Measurements from ENCODE around the gene NEDD9.

DNA sequence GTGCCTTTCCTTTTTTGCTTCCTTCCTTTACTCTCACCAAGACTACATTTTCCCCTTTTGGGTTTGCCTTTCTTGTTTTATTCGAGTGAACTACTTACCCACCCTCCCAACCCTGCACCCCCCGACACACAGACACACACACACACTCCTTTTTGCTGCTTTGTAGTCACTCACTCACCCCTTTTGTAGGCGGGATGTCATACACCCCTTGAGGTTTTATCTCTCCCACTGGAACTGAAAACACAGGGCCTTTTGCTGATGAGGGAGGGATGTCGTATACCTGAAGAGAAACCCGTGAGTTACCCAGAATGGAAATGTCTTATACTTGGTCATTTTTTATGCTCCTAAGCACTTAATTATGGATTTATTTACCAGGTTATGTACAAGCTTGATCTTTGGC is 40.3 kb downstream of the NEDD9 start:
- no peak for TF ChIP-seq RAD21 (IDR thresholded peaks at IDR 0.05; ENCODE audit: low read depth)
- TF ChIP-seq, protein P1, sequence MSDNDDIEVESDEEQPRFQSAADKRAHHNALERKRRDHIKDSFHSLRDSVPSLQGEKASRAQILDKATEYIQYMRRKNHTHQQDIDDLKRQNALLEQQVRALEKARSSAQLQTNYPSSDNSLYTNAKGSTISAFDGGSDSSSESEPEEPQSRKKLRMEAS (IDR thresholded peaks at IDR 0.05), result no peak
- no peak for TF ChIP-seq CREB1 (IDR thresholded peaks at IDR 0.05; ENCODE audit: low read depth)
- no peak for TF ChIP-seq TCF12 (IDR thresholded peaks at IDR 0.05; ENCODE audit: low read depth)
- TF ChIP-seq, protein P2, sequence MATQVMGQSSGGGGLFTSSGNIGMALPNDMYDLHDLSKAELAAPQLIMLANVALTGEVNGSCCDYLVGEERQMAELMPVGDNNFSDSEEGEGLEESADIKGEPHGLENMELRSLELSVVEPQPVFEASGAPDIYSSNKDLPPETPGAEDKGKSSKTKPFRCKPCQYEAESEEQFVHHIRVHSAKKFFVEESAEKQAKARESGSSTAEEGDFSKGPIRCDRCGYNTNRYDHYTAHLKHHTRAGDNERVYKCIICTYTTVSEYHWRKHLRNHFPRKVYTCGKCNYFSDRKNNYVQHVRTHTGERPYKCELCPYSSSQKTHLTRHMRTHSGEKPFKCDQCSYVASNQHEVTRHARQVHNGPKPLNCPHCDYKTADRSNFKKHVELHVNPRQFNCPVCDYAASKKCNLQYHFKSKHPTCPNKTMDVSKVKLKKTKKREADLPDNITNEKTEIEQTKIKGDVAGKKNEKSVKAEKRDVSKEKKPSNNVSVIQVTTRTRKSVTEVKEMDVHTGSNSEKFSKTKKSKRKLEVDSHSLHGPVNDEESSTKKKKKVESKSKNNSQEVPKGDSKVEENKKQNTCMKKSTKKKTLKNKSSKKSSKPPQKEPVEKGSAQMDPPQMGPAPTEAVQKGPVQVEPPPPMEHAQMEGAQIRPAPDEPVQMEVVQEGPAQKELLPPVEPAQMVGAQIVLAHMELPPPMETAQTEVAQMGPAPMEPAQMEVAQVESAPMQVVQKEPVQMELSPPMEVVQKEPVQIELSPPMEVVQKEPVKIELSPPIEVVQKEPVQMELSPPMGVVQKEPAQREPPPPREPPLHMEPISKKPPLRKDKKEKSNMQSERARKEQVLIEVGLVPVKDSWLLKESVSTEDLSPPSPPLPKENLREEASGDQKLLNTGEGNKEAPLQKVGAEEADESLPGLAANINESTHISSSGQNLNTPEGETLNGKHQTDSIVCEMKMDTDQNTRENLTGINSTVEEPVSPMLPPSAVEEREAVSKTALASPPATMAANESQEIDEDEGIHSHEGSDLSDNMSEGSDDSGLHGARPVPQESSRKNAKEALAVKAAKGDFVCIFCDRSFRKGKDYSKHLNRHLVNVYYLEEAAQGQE (IDR thresholded peaks at IDR 0.05; ENCODE audit: low read depth), result no peak
- no peak for TF ChIP-seq EP300 (IDR thresholded peaks at IDR 0.05; ENCODE audit: borderline replicate concordance)
- TF ChIP-seq FOXM1 (IDR thresholded peaks at IDR 0.05; ENCODE audit: borderline replicate concordance, low read depth), result no peak
- no peak for TF ChIP-seq TAF1 (IDR thresholded peaks at IDR 0.05; ENCODE audit: low read depth)
- TF ChIP-seq EGR1 (IDR thresholded peaks at IDR 0.05), result no peak
- no peak for TF ChIP-seq YY1 (IDR thresholded peaks at IDR 0.05; ENCODE audit: low read depth)
- TF ChIP-seq, protein P3, sequence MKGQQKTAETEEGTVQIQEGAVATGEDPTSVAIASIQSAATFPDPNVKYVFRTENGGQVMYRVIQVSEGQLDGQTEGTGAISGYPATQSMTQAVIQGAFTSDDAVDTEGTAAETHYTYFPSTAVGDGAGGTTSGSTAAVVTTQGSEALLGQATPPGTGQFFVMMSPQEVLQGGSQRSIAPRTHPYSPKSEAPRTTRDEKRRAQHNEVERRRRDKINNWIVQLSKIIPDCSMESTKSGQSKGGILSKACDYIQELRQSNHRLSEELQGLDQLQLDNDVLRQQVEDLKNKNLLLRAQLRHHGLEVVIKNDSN (IDR thresholded peaks at IDR 0.05), result no peak

All from Ishikawa (cell line).